ENCODE results near the gene CD300LB.
"Not testable (repeated sequence)": the region's sequence is repeated elsewhere in the genome, so short reads cannot be mapped to it uniquely, and the experiment has no call there.

CD300LB gene

DNA sequence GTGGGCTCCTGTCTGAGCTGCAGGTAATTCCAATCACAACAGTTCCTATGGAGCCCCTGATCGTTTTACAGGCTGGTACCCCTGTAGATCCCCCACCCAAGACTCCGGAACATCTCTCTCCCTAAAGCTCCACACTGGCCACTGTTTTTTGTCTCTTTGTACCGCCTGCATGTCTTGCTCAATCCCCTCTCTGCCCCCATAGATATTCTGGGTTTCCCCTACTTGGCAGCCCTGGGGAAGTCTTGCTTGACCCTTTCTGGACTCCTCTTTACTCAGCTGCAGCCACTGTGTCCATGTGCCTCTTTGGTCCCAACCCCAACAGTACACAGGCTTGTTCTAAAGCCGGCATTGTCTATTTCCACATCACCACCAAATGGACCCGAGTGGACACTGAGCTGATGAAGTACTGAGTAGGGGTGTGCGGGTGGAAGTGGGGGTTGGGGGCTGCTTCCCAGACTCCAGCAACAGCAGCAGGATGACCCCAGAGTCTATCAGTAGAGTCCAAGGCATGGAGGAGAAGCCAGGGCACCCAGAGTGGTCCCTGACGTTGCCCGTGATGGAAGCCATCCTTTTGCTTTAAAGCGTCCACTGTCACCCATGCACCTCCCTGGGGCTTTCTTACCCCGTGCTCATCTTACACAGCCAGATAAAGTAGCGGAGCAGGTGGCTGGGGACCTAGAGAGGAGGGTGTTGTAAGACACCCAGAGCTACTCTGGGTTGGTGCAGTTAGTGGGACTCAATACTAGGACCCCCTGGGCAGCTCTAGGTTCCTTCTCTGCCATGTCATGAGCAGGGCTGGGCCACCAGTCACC is 6.4 kb downstream of the CD300LB start:
- no peak for DNase-seq

DNA sequence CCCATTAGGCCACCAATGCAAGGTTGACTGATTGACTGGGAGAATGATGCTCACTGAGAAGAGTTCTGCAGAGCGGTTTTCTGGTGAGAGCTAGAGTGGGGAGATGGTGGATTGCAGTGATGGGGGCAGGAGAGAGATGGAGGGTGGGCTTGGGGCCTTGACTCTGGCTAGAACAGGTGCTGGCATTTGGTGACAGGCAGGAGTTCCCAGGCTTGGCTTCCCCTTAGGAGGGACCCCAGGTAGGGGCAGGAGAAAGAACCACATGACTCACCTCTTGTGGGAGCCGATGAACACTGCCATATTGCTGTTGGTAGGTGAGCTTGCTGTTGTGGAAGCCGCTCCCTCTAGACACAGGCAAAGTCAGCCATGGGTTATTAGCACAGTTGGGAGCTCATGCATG is 8.0 kb downstream of the CD300LB start:
- DNase-seq = no peak

DNA sequence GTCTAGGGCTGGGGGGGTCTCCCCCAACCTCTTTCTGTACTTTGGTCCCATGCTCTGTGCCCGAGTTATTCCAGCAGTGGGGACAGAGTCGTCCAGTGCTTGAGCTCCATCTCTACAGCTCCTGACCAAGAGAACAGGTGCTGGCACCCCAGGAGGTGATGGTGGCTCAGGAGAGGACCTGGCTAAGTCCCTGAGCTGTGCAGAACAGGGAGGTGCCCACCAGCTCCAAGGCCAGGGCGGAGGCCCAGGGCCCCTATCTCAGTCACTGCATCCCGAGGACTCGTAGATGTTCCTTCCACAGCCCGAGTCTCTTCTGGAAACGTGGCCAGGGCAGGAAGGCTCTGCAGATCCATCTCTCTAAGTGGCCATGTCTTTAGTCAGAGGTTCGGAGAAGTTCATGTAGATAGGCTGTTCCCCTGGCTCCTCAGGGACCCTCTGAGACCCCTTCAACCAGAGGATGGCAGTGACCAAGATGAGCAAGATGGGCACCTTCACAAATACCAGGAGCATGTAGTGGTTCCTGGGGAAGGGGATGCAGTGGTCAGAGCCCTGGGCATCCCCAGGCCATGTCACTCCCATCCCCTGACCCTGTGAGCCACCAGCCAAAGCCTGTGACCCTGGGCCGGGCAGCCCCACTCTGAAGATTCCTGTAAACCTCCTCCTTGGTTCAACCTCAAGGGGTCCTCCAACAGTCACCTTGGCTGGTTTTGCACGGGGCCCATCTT is 8.7 kb downstream of the CD300LB start:
- DNase-seq = no peak

DNA sequence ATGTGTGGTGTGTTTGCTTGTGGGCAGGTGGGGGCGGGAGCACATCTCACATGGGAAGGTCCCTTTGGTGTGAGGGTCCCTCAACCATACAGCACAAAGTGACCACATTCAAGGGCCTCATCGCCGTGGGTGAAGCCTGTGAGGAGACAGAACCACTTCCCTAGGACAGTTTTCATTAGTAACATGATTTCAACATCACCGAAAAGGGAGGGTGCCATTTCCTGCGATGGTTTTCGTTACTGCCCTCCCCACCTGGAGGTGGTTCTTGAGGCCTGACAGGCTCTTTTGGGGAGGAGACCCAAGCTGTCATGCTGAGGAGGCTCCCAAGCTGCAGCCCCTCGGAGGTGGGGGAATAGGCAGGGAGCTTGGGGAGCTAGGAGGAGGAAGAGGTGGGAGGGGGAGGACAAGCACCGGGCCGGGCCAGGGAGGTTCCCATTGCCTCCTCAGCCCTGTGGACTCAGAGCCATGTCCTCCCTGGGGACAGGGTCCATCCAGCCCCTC is 9.5 kb downstream of the CD300LB start:
- no peak for DNase-seq

DNA sequence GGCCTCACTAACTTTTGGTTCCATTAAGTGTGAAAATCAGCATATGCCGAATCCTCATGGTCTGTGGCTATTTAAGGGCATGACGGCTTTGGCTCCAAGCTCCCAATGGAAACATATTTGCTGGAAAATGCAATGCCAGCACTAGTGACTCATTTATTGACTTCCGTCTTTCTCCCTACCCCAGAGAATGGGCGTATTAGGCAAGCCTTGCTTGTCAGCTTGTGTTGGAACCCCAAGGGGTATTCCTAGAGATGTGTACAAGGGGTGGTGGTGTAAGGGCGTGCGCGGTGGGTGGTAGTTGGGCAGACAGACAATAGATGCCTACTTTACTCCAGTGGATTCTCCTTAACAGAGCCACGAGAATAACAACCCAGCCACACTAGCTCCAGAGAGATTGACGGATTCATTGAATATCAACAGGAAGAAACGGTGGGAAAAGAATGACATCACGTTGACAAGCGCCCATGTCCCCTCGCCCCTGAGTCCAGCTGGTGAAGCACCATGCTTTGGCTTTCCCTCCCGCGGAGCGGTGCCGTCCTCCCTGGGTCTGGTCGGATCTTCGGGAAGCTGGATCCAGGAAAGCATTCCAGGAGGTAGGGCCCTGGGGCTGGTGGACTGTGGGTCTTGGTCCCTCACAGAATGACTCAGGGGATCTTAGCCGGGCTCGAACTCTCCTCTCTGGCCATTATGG is 10.3 kb downstream of the CD300LB start:
- DNase-seq = no peak

DNA sequence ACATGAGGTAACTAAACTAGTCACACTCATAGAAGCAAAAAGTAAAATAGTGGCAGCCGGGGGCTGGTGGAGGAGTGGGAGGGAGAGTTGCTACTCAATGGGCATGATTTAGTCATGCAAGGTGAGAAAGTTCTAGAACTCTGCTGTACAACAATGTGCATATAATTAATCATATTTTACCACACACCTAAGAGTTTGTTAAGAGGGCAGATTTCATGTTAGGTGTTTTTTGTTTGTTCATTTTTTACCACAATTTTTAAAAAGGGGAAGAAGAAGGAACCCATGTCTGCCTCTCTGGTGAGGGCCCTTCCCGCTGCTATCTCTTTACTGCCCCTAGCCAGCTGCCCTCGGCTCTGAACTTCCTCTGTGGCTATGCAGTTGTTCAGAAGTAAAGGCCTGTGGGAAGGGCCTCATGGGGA is 11.2 kb downstream of the CD300LB start:
- DNase-seq = no peak

DNA sequence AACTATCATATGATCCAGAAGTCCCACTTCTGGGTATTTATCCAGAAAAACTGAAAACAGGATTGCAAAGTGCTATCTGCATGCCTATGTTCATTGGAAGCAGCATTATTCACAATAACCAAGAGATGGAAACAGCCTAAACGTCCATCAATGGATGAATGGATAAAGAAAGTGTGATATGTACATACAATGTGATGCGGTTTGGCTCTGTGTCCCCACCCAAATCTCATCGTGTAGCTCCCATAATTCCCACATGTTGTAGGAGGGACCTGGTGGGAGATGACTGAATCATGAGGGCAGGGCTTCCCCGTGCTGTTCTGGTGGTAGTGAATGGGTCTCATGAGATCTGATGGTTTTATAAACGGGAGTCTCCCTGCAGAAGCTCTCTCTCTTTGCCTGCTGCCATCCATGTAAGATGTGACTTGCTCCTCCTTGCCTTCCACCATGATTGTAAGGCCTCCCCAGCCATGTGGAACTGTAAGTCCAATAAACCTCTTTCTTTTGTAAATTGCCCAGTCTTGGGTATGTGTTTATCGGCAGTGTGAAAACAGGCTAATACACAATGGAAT is 12.8 kb downstream of the CD300LB start:
- DNase-seq = not testable (repeated sequence)

DNA sequence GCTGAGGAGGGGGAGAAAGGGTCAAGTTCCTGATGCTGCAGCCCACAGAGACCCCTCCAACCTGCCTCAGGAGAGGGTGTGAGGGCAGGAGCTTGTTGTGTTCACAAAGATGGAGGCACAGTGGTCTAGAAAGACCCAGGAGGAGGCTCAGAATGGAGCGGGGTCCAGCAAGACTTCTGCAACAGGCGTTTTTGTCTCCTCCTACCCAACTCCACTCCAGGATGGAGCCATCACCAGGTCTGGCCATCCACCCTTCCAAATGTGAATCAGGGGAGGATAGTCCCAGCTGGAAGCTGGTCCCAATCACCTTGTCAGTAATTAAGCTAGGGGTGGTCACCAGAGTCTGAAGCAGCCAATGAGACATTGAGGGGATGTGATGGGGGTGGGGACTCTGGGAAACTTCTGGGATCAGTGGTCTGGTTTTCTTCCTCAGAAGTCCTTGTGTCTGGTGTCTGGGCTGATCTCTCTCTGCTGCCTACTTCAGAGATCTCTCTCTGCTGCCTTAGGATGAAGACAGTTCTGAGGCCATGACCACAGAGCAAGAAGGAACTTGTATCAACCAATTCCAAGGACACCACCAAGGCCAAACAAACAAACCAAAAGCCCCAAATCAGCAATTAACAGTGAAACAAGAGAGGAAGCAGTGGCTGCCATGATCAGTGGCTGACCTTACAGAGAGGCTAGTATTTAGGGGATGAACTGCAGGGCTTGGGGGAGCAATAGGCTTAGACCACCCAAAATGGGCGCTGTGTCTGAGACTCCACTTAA is 14.5 kb downstream of the CD300LB start:
- no peak for DNase-seq

DNA sequence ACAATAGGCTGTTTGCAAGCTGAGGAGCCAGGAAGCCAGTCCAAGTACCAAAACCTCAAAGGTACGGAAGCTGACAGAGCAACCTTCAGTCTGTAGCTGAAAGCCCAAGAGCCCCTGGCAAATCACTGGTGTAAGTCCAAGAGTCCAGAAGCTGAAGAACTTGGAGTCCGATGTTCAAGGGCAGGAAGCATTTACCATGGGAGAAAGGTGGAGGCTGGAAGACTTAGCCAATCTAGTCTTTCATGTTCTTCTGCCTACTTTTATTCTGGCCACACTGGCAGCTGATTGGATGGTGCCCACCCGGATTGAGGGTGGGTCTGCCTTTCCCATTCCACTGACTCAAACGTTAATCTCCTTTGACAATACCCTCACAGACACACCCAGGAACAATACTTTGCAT is 15.3 kb downstream of the CD300LB start:
- DNase-seq = no peak

DNA sequence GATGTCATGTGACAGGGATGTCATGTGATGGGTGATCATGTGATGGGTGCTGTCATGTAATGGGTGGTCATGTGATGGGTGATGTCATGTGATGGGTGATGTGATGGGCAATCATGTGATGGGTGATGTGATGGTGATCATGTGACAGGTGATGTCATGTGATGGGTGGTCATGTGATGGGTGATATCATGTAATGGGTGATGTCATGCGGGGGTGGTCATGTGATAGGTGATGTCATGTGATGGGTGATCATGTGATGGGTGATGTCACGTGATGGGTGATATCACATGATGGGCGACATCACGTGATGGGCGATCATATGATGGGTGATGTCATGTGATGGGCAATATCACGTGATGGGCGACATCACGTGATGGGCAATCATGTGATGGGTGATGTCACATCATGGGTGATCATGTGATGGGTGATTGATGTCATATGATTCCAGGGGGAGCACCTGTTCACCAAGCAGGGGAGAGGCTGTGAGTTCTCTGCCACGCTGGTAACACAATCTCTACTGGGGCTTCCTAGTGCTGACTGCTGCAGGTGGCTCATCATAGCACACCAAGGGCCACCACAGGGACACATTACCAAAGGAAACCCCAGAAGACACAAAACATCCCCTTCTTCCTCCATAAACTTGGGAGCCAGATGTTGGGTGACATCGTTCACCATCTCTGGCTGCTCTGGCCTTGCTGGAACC is 16.5 kb downstream of the CD300LB start:
- DNase-seq = no peak

DNA sequence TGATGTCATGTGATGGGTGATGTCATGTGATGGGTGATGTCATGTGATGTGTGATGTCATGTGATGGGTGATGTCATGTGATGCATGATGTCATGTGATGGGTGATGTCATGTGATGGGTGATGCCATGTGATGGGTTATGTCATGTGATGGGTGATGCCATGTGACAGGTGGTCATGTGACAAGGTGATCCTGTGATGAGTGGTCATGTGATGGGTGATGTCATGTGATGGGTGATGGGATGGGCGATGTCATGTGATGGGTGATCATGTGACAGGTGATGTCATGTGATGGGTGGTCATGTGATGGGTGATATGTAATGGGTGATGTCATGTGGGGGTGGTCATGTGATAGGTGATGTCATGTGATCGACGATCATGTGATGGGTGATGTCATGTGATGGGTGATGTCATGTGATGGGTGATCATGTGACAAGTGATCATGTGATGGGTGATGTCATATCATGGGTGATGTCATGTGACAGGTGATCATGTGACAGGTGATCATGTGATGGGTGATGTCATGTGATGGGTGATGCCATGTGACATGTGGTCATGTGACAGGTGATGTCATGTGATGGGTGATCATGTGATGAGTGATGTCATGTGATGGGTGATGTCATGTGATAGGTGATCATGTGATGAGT is 17.2 kb downstream of the CD300LB start:
- DNase-seq = peak; percentile 43

DNA sequence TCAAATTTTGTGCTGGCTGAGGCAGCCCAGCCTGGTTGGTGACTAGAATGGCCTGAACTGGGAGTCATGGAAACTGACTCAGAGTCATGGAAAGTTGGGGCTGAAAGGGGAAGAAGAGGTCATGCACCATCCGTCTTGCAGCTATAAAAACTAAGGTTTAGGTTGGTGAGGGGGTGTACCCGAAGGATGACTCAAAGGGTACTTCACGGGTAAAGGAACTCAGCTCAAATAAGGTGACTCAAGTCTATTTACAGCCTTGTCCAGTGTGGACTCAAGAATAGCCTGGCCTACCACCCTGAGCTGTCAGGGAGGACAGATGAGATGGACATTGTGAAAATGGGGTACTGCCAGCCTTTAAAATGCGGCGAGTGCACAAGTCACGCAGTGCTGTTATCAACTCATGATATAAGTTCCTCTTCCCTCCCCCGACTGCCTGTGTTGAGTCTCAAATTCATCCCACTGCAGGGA is 18.6 kb downstream of the CD300LB start:
- no peak for DNase-seq

DNA sequence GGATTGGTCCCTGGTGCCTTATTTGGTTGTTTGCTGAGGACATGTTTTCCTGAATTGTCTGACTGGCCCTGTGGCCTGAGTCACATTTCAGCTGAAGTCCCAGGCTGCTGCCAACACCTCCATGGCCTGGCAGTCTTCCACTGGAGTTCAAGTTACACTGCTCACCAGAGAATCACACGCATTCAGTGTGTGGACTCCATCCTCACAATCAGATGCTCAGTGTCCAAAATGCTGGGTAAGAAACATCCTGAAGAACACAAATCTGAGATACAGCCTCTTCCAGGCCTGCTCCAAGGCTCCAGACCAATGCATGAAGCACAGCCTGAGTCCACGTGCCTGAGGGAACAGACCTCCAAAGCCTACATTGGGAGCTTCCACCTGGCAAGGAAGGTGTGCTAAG is 19.2 kb downstream of the CD300LB start:
- DNase-seq = no peak

DNA sequence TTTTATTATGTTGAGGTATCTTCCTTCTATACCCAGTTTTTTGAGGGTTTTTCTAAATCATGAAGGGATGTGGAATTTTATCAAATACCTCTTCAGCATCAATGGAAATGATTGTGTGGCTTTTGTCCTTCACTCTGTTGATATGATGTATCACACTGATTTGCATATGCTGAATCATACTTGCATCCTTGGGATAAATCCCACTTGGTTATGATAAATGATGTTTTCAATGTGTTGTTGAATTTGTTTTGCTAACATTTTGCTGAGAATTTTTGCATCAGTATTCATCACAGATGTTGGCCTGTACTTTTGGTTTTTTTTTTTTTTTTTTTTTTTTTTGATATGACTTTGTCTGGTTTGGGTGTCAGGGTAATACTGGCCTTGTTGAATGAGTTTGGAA is 23.1 kb downstream of the CD300LB start:
- DNase-seq = no peak

DNA sequence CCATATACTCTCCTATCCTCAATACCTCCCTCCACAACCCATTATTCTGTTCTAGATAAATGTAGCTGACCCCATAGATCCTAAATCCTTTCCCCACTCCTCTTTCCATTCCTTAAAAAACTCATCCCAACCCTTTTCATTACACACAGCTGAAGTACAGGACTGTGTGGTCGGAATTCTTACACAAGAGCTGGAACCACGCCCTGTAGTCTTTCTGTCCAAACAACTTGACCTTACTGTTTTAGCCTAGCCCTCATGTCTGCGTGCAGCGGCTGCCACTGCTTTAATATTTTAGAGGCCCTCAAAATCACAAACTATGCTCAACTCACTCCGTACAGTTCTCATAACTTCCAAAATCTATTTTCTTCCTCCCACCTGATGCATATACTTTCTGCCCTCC is 27.3 kb downstream of the CD300LB start:
- DNase-seq = not testable (repeated sequence)

DNA sequence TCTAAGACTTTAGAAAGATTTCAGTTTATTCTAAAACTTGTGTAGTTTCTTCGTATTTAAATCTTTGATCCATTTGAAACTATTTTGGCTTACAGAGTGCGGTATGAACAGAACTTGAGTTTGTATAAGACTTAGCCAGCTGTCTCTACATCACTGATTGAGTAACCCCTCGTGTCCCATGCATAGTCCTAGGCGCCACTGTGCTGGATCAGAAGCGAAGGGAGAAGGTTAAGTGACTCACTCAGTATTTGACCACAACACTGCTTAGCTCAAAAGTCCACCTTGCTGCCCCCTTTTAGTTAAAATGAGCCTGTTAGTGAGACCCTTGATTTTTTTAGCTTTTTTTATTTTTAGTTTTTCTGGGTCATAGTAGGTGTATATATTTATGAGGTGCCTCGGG is 28.4 kb downstream of the CD300LB start:
- DNase-seq = no peak

DNA sequence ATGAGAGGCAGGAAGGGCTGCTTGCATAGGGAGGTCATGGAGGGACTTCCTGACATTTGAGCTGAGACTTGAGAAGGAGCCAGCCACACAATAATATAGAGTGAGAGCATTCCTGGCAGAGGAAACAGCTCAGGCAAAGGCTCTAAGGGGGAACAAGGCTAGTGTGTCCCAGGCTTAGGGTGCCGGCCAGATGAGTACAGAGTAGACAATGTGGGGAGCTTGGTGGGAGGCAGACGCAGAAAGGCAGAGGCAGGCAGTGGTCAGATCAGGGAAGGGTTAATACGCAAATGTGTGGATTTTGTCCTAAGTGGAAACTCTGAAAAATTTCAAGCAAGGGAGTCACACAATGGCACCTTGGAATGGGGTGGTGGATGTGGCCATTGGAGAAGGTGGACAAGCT is 31.3 kb downstream of the CD300LB start:
- DNase-seq = no peak

DNA sequence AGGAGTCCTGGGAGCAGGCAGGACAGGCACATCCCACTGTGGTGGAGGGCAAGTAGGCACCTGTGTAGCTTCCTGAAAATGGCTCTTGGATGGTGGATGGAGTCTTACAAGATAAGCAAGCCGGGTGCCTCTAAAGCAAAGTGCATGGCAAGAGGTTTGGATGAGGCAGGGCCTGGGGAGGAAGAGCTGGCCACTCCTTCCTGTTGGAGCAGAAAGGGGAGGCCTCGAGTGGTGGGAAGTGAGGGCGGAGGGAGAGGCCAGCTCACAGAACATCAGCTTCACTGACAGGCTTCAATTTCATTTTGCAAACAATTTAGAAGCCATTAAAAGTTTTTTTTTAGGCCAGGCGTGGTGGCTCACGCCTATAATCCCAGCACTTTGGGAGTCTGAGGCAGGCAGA is 33.8 kb downstream of the CD300LB start:
- DNase-seq = no peak

DNA sequence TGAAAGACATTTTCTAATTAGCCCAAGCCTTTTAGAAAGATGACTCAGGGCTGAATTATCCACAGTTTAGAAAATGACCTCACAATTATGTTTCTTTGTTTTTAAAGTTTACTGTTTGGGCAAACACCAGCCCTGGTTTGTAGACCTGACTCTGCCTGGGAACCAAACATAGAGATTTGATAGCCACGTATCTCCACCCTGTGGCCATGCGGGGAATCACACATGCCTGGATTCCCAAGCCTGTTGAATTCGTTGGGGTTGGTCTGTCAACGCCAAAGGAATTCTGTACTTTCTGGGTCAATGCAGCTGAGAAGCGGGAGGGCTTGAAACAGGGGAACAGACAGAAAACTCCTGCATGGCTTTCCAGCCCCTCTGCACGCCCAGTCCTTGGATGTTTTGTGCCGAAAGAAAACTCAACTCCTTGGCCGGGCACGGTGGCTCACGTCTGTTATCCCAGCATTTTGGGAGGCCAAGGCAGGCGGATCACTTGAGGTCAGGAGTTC is 37.9 kb downstream of the CD300LB start:
- DNase-seq = peak; percentile 58

DNA sequence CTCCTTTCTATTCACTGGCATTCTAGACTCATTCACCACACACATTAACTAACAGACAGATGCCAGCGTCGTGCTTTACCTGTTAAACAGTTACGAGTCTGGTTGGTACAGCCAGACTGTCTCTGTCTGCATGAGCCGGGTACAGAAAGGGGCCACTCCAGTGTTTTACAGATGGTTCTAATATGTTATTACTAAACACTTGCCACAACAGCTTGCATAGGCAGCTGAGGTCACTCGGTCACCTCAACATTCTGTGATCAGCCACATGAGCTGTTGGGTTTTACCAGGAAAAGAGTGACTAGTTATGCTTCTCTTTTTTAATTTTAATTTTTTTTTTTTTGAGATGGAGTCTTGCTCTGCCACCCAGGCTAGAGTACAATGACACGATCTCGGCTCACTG is 39.6 kb downstream of the CD300LB start:
- no peak for DNase-seq

DNA sequence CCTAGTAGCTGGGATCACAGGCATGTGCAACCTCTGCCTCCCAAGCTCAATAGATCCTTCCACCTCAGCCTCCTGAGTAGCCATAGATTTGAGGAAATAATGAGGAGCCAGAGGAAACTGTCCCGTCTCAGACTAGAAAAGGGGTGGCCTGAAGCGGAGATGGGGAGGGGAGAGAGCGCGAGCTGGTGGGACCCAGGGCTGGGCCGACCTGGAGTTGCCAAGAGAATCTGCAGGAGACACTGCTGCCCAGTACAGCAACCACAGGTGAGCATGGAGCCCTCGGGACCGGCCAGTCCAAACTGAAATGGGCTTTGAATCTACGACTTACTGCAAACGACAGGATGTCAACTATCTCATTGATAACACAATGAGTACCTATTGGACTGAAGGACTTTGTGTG is 40.6 kb downstream of the CD300LB start:
- DNase-seq = no peak

Data from T-helper 9 cell (primary cell).